ENCODE measurements around the gene LILRB3.
"Not testable (repeated sequence)": the region's sequence is repeated elsewhere in the genome, so short reads cannot be mapped to it uniquely, and the experiment has no call there.

DNA sequence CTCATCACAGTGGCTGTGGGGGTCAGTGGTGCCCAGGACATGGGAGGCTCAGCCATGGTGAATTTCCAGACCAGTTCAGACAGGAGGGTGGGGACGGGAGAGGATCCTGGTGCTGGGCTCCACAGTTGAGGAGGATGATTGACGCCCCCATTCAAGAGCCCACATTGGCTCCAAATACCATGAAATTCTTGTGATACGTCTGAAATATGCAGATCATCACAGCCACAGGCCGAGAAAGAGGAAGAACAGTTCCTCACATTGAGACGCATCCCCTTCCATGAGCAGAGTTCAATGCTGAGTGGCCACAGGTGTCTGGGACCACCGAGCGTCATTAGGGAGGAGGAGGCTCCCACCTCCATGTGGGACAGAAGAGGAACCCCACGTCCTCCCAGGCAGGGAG, 21.0 kb upstream of the LILRB3 start:
- TF ChIP-seq, protein P1, sequence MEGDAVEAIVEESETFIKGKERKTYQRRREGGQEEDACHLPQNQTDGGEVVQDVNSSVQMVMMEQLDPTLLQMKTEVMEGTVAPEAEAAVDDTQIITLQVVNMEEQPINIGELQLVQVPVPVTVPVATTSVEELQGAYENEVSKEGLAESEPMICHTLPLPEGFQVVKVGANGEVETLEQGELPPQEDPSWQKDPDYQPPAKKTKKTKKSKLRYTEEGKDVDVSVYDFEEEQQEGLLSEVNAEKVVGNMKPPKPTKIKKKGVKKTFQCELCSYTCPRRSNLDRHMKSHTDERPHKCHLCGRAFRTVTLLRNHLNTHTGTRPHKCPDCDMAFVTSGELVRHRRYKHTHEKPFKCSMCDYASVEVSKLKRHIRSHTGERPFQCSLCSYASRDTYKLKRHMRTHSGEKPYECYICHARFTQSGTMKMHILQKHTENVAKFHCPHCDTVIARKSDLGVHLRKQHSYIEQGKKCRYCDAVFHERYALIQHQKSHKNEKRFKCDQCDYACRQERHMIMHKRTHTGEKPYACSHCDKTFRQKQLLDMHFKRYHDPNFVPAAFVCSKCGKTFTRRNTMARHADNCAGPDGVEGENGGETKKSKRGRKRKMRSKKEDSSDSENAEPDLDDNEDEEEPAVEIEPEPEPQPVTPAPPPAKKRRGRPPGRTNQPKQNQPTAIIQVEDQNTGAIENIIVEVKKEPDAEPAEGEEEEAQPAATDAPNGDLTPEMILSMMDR (IDR thresholded peaks at IDR 0.05): not testable (repeated sequence)
- TF ChIP-seq POLR2AphosphoS5 (IDR thresholded peaks at IDR 0.05): not testable (repeated sequence)

All from suprapubic skin (tissue), 3 donors.